AG09309 (cell line): ENCODE data around the gene ST6GALNAC2.

Experiments
- DNase-seq: peaks from one replicate; pipeline ENCODE4 v3.0.0-alpha.2; 2010; ENCODE audit warnings: low read depth
- H3K4me3 ChIP-seq: 2 replicates; pipeline ENCODE4 v1.5.1; 2011; ENCODE audit warnings: mild to moderate bottlenecking, low read depth, low read length, moderate library complexity; ENCODE audit not compliant: control insufficient read depth
- CTCF ChIP-seq: IDR thresholded peaks from 2 replicates; pipeline ENCODE4 v1.5.1; 2011; ENCODE audit warnings: mild to moderate bottlenecking, low read depth, low read length, inconsistent platforms; ENCODE audit not compliant: insufficient read depth, control insufficient read depth; ENCODE audit errors: missing control alignments

Gene ST6GALNAC2

GRCh38 chr17:76578376-76578775 lies 7.3 kb downstream of the ST6GALNAC2 start:
- DNase-seq: no peak
- H3K4me3 ChIP-seq: no peak overlapping the region
- TF ChIP-seq CTCF: no peak

GRCh38 chr17:76577876-76578275 lies 7.8 kb downstream of the ST6GALNAC2 start:
- DNase-seq: no peak
- no peak for TF ChIP-seq CTCF
- H3K4me3 ChIP-seq: no peak overlapping the region

GRCh38 chr17:76576189-76576588 lies 9.5 kb downstream of the ST6GALNAC2 start:
- no peak for DNase-seq
- no peak for TF ChIP-seq CTCF
- H3K4me3 ChIP-seq: no peak overlapping the region

GRCh38 chr17:76575570-76575969 lies 10.1 kb downstream of the ST6GALNAC2 start:
- no peak overlapping the region for H3K4me3 ChIP-seq
- TF ChIP-seq CTCF: no peak
- no peak for DNase-seq

- no peak for TF ChIP-seq CTCF
- no peak overlapping the region for H3K4me3 ChIP-seq
Observed at GRCh38 chr17:76574166-76574565, 11.5 kb downstream of the ST6GALNAC2 start.

GRCh38 chr17:76573096-76573495 lies 12.6 kb downstream of the ST6GALNAC2 start:
- no peak for DNase-seq
- TF ChIP-seq CTCF: no peak
- no peak overlapping the region for H3K4me3 ChIP-seq

More at GRCh38 chr17:76574166-76574565, 11.5 kb downstream of the ST6GALNAC2 start:
- DNase-seq: no peak
